ENCODE measurements around the gene BBOX1. TPM values are rescaled to one million over a fixed set of nuclear protein-coding genes. Genes with fewer than 3 reads are reported as not detected.

BBOX1 gene
- total RNA-seq, 4 donors from 2014 or later: not detected

DNA sequence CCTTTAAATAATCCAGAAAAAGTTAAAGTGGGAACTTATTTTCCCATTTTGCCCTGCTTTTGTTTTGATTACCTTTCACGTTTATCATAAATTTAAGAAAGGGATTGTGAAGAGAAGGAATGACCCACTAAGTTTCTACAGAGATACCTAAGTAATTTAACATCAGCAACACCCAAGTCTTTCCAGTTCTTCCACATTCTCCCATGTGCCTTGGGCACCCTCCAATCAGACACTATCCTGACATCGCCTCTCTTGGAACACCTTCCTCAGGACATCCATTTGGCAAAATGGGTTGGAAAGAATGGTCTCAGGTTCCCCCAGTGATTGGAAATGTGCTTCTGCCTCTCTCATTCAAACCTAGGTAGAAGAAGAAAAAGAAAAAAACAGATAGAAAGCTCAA is 6.3 kb downstream of the BBOX1 start:
- Histone ChIP-seq H3K4me3 (no peak overlapping the region), H3K36me3 (no peaks in the 10 kb centered on the region), H3K27ac (no peak overlapping the region), H3K27me3 (no peaks in the 10 kb centered on the region), H3K4me1 (no peaks in the 10 kb centered on the region), H3K9me3 (peaks cover 0 to 4% of the 10 kb centered on the region in 2 donors)
- intact Hi-C loops (cut with DNase I; ENCODE audit: low total_unique reads) (no loop called here), in situ Hi-C loops (cut with MboI; ENCODE audit: low pct_ligation_motif_present in 1 of 4, low pct_unique_long_range_greater_than_20kb in 1 of 4, low sequenced_read_pairs in 3 of 4) (no loop called here)
- DNase-seq: no peak
- TF ChIP-seq, protein P1, sequence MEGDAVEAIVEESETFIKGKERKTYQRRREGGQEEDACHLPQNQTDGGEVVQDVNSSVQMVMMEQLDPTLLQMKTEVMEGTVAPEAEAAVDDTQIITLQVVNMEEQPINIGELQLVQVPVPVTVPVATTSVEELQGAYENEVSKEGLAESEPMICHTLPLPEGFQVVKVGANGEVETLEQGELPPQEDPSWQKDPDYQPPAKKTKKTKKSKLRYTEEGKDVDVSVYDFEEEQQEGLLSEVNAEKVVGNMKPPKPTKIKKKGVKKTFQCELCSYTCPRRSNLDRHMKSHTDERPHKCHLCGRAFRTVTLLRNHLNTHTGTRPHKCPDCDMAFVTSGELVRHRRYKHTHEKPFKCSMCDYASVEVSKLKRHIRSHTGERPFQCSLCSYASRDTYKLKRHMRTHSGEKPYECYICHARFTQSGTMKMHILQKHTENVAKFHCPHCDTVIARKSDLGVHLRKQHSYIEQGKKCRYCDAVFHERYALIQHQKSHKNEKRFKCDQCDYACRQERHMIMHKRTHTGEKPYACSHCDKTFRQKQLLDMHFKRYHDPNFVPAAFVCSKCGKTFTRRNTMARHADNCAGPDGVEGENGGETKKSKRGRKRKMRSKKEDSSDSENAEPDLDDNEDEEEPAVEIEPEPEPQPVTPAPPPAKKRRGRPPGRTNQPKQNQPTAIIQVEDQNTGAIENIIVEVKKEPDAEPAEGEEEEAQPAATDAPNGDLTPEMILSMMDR (IDR thresholded peaks at IDR 0.05): no peak
- TF ChIP-seq EP300 (IDR thresholded peaks at IDR 0.05; ENCODE audit: low read depth) (no peak), POLR2AphosphoS5 (IDR thresholded peaks at IDR 0.05) (no peak), POLR2A (IDR thresholded peaks at IDR 0.05) (no peak)
- 44 to 87% methylated on average over 2 of the region's 2 CpGs for WGBS, 2 donors (ENCODE audit: low coverage in 1 of 2)

DNA sequence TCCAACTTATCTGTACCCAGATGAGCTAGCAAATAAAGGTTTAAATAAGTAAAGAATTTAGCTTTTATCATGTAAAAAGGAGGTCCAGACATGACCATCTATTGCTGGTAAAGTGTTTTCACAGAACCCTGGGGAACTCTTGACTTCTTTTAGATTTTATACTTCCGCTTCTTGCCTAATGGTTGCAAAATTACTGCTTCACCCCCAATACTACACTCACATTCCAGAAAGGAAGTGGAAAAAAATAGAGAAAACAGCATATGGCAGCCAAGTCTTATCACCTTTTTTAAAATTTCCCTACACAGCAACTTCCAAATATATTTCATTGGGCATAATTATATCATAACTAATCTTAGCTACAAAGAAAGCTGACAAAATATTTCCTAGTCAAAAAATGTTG is 12.1 kb downstream of the BBOX1 start:
- no peak overlapping the region for H3K27ac ChIP-seq
- WGBS, 2 donors (ENCODE audit: low coverage in 1 of 2): 75 to 96% methylated on average over 1 of the region's 1 CpG
- no peaks in the 10 kb centered on the region for H3K27me3 ChIP-seq
- DNase-seq: no peak
- no peak overlapping the region for H3K4me3 ChIP-seq
- peaks cover 0 to 4% of the 10 kb centered on the region in 2 donors for H3K9me3 ChIP-seq
- TF ChIP-seq POLR2A (IDR thresholded peaks at IDR 0.05) (no peak), POLR2AphosphoS5 (IDR thresholded peaks at IDR 0.05) (no peak), EP300 (IDR thresholded peaks at IDR 0.05; ENCODE audit: low read depth) (no peak)
- TF ChIP-seq, protein P1 (IDR thresholded peaks at IDR 0.05): no peak
- no peaks in the 10 kb centered on the region for H3K36me3 ChIP-seq
- in situ Hi-C loops (cut with MboI; ENCODE audit: low pct_ligation_motif_present in 1 of 4, low pct_unique_long_range_greater_than_20kb in 1 of 4, low sequenced_read_pairs in 3 of 4): no loop called here
- no peaks in the 10 kb centered on the region for H3K4me1 ChIP-seq
- intact Hi-C loops (cut with DNase I; ENCODE audit: low total_unique reads): no loop called here

DNA sequence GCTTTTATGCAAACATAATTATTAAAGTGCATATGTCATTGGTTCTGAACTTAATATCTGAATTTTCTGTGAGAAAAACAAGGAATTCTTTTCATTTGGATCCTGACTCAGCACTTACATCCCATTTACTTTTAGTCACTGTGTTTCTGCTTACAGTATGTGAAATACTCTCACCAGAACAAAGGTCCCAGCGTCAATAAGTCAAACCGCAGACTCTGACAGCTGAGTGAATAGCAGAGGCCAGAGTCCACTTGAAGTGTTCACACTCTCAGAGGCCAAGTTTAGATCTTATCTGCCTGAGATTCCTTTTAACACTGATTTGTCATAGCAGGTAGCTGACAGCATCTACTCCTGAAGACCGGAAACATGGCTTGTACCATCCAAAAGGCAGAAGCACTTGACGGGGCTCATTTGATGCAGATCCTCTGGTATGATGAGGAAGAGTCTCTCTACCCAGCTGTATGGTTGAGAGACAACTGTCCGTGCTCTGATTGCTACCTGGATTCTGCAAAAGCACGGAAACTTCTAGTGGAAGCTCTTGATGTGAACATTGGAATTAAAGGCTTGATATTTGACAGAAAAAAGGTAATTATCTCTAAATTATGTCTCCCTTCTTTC is 14.6 kb downstream of the BBOX1 start:
- Histone ChIP-seq H3K27ac (no peak overlapping the region), H3K4me1 (no peaks in the 10 kb centered on the region), H3K9me3 (peaks cover 0 to 2% of the 10 kb centered on the region in 2 donors), H3K4me3 (no peak overlapping the region), H3K36me3 (no peaks in the 10 kb centered on the region), H3K27me3 (no peaks in the 10 kb centered on the region)
- TF ChIP-seq POLR2AphosphoS5 (IDR thresholded peaks at IDR 0.05) (no peak), POLR2A (IDR thresholded peaks at IDR 0.05) (no peak), EP300 (IDR thresholded peaks at IDR 0.05; ENCODE audit: low read depth) (no peak)
- TF ChIP-seq, protein P1 (IDR thresholded peaks at IDR 0.05): no peak
- in situ Hi-C loops (cut with MboI; ENCODE audit: low pct_ligation_motif_present in 1 of 4, low pct_unique_long_range_greater_than_20kb in 1 of 4, low sequenced_read_pairs in 3 of 4) (no loop called here), intact Hi-C loops (cut with DNase I; ENCODE audit: low total_unique reads) (no loop called here)
- DNase-seq: peak; percentile 14
- WGBS, 2 donors (ENCODE audit: low coverage in 1 of 2): 51 to 56% methylated on average over 4 to 6 of the region's 6 CpGs

DNA sequence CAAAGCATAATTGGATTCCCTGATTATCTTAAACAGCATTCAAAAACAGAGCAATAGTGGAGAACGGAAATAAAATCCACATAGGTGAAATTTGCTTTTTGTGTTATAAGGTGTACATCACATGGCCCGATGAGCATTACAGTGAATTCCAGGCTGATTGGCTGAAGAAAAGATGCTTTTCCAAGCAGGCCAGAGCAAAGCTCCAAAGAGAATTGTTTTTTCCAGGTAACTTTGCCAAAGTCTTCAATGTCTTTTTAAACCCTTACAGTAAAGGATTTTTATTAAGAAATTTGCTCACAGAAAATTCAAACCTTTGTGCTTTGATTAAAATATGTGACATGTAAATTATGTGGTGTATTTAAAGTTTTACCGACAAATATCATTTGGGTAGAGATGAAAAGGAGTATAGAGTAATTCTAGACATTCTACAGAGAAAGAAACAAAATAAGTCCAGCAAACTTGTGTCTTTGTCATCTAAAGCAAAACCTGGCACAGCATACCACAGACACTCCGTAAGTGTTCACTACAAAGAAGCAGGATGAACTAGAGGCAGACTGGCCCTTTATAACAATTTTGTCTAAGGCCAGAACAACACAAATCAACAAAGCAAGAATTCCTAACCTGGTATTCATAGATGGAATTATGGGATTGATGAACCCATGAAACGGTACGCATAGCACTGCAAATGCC is 16.6 kb downstream of the BBOX1 start:
- Histone ChIP-seq H3K27me3 (no peaks in the 10 kb centered on the region), H3K36me3 (no peaks in the 10 kb centered on the region), H3K27ac (no peak overlapping the region), H3K4me3 (no peak overlapping the region), H3K9me3 (no peaks in the 10 kb centered on the region), H3K4me1 (peaks cover 0 to 3% (median 0%) of the 10 kb centered on the region in 4 donors)
- DNase-seq: no peak
- intact Hi-C loops (cut with DNase I; ENCODE audit: low total_unique reads): no loop called here
- in situ Hi-C loops (cut with MboI; ENCODE audit: low pct_ligation_motif_present in 1 of 4, low pct_unique_long_range_greater_than_20kb in 1 of 4, low sequenced_read_pairs in 3 of 4): no loop called here
- TF ChIP-seq EP300 (IDR thresholded peaks at IDR 0.05; ENCODE audit: low read depth) (no peak), POLR2A (IDR thresholded peaks at IDR 0.05) (no peak), POLR2AphosphoS5 (IDR thresholded peaks at IDR 0.05) (no peak)
- TF ChIP-seq, protein P1 (IDR thresholded peaks at IDR 0.05): no peak
- 63 to 81% methylated on average over 4 to 6 of the region's 6 CpGs for whole genome bisulfite sequencing, 2 donors (ENCODE audit: low coverage in 1 of 2)

Measured in transverse colon (tissue), 4 donors.